ENCODE results near the gene SNAP47.

SNAP47 gene

GRCh38 chr1:227796359-227796915 lies 61.2 kb downstream of the SNAP47 start:
- TF ChIP-seq GATA2 (IDR thresholded peaks at IDR 0.05; ENCODE audit: low read depth, low read length) (no peak), GATA3 (IDR thresholded peaks at IDR 0.05; ENCODE audit: low read depth, low read length) (no peak)

GRCh38 chr1:227797144-227797543 lies 61.9 kb downstream of the SNAP47 start:
- TF ChIP-seq GATA2 (IDR thresholded peaks at IDR 0.05; ENCODE audit: low read depth, low read length) (no peak), GATA3 (IDR thresholded peaks at IDR 0.05; ENCODE audit: low read depth, low read length) (no peak)

GRCh38 chr1:227797625-227798024 lies 62.4 kb downstream of the SNAP47 start:
- TF ChIP-seq GATA3 (IDR thresholded peaks at IDR 0.05; ENCODE audit: low read depth, low read length), result no peak
- TF ChIP-seq GATA2 (IDR thresholded peaks at IDR 0.05; ENCODE audit: low read depth, low read length), result no peak

- TF ChIP-seq GATA2 (IDR thresholded peaks at IDR 0.05; ENCODE audit: low read depth, low read length) (no peak), GATA3 (IDR thresholded peaks at IDR 0.05; ENCODE audit: low read depth, low read length) (no peak)
Measured at GRCh38 chr1:227798078-227798802, 63.0 kb downstream of the SNAP47 start.

GRCh38 chr1:227799756-227800155 lies 64.5 kb downstream of the SNAP47 start:
- TF ChIP-seq GATA2 (IDR thresholded peaks at IDR 0.05; ENCODE audit: low read depth, low read length) (no peak), GATA3 (IDR thresholded peaks at IDR 0.05; ENCODE audit: low read depth, low read length) (no peak)

- TF ChIP-seq GATA2 (IDR thresholded peaks at IDR 0.05; ENCODE audit: low read depth, low read length), result no peak
- no peak for TF ChIP-seq GATA3 (IDR thresholded peaks at IDR 0.05; ENCODE audit: low read depth, low read length)
Measured at GRCh38 chr1:227803933-227804332, 68.7 kb downstream of the SNAP47 start.

- no peak for TF ChIP-seq GATA3 (IDR thresholded peaks at IDR 0.05; ENCODE audit: low read depth, low read length)
- TF ChIP-seq GATA2 (IDR thresholded peaks at IDR 0.05; ENCODE audit: low read depth, low read length), result no peak
Measured at GRCh38 chr1:227805606-227806197, 70.5 kb downstream of the SNAP47 start.

- TF ChIP-seq GATA3 (IDR thresholded peaks at IDR 0.05; ENCODE audit: low read depth, low read length), result no peak
- TF ChIP-seq GATA2 (IDR thresholded peaks at IDR 0.05; ENCODE audit: low read depth, low read length), result no peak
Measured at GRCh38 chr1:227808566-227808965, 73.3 kb downstream of the SNAP47 start.

- TF ChIP-seq GATA2 (IDR thresholded peaks at IDR 0.05; ENCODE audit: low read depth, low read length) (no peak), GATA3 (IDR thresholded peaks at IDR 0.05; ENCODE audit: low read depth, low read length) (no peak)
Measured at GRCh38 chr1:227809026-227809425, 73.8 kb downstream of the SNAP47 start.

- TF ChIP-seq GATA3 (IDR thresholded peaks at IDR 0.05; ENCODE audit: low read depth, low read length) (no peak), GATA2 (IDR thresholded peaks at IDR 0.05; ENCODE audit: low read depth, low read length) (no peak)
Measured at GRCh38 chr1:227813962-227814361, 78.7 kb downstream of the SNAP47 start.

- no peak for TF ChIP-seq GATA2 (IDR thresholded peaks at IDR 0.05; ENCODE audit: low read depth, low read length)
- no peak for TF ChIP-seq GATA3 (IDR thresholded peaks at IDR 0.05; ENCODE audit: low read depth, low read length)
Measured at GRCh38 chr1:227815468-227816409, 80.5 kb downstream of the SNAP47 start, which contains the start of gene PRSS38. Gene PRSS38, plus strand, starts transcription at chr1:227815675. Its CDS starts 42 bp downstream, at chr1:227815717.

GRCh38 chr1:227816750-227817446 lies 81.7 kb downstream of the SNAP47 start:
- TF ChIP-seq GATA2 (IDR thresholded peaks at IDR 0.05; ENCODE audit: low read depth, low read length), result no peak
- TF ChIP-seq GATA3 (IDR thresholded peaks at IDR 0.05; ENCODE audit: low read depth, low read length), result no peak

- no peak for TF ChIP-seq GATA2 (IDR thresholded peaks at IDR 0.05; ENCODE audit: low read depth, low read length)
- no peak for TF ChIP-seq GATA3 (IDR thresholded peaks at IDR 0.05; ENCODE audit: low read depth, low read length)
Measured at GRCh38 chr1:227823537-227823936, 88.3 kb downstream of the SNAP47 start.

All from SH-SY5Y (cell line).